Stimulated activated CD8-positive, alpha-beta memory T cell treated with anti-CD3 and anti-CD28 coated beads, Interleukin-12 subunit alpha, Interleukin-12 subunit beta, amount 100 ng/mL, for 24 hours (primary cell): ENCODE measurements around the gene KCNQ1.

ENCODE experiments used
- DNase-seq: peaks from one replicate; pipeline ENCODE4 v3.0.0-alpha.2; 2020; ENCODE audit errors: extremely low read depth

Gene KCNQ1

GRCh38 chr11:2732940-2733628, 288.3 kb downstream of the KCNQ1 start:
- DNase-seq = no peak

- no peak for DNase-seq
Measured at GRCh38 chr11:2734181-2735052, 289.6 kb downstream of the KCNQ1 start.

- DNase-seq = no peak
Measured at GRCh38 chr11:2735053-2735589, 290.3 kb downstream of the KCNQ1 start.

GRCh38 chr11:2736577-2737225, 291.9 kb downstream of the KCNQ1 start:
- DNase-seq = no peak

- DNase-seq = no peak
Measured at GRCh38 chr11:2737226-2737590, 292.4 kb downstream of the KCNQ1 start.

- no peak for DNase-seq
Measured at GRCh38 chr11:2737866-2738265, 293.1 kb downstream of the KCNQ1 start.

- DNase-seq = no peak
Measured at GRCh38 chr11:2738551-2739431, 294.0 kb downstream of the KCNQ1 start.

- DNase-seq = no peak
Measured at GRCh38 chr11:2739531-2740274, 294.9 kb downstream of the KCNQ1 start.

- no peak for DNase-seq
Measured at GRCh38 chr11:2740275-2740940, 295.6 kb downstream of the KCNQ1 start.

- DNase-seq = no peak
Measured at GRCh38 chr11:2741006-2741376, 296.2 kb downstream of the KCNQ1 start.

GRCh38 chr11:2741377-2742131, 296.7 kb downstream of the KCNQ1 start:
- DNase-seq = no peak

- DNase-seq = no peak
Measured at GRCh38 chr11:2742201-2742600, 297.4 kb downstream of the KCNQ1 start.

GRCh38 chr11:2742611-2743426, 298.0 kb downstream of the KCNQ1 start:
- DNase-seq = no peak

- no peak for DNase-seq
Measured at GRCh38 chr11:2743427-2744110, 298.8 kb downstream of the KCNQ1 start.

- no peak for DNase-seq
Measured at GRCh38 chr11:2744166-2744565, 299.4 kb downstream of the KCNQ1 start.

- no peak for DNase-seq
Measured at GRCh38 chr11:2745511-2745910, 300.7 kb downstream of the KCNQ1 start.

GRCh38 chr11:2746401-2747247, 301.8 kb downstream of the KCNQ1 start:
- no peak for DNase-seq
